A673 (cell line): ENCODE data around the gene GDF7. TPM values are rescaled to one million over a fixed set of nuclear protein-coding genes. Genes with fewer than 3 reads are reported as not detected.

Experiments used
- BruUV-seq: library from RNA; stranded (reverse); fragments of 400-500 nt; replicated peaks from 2 replicates; lab custom pipeline; 2021; lab: Mats Ljungman, UMichigan
- CTCF ChIA-PET: fragments of 300-600 bp; sonication (Branson Sonifier 250); formaldehyde crosslinking; loops from one replicate; lab custom pipeline; 2022; ENCODE audit warnings: antibody characterized with exemption; lab: Charles Lee
- POLR2A ChIA-PET: fragments of 300-600 bp; sonication (Branson Sonifier 250); formaldehyde crosslinking; loops from one replicate; lab custom pipeline; 2022; ENCODE audit warnings: antibody characterized with exemption; ENCODE audit not compliant: low non-redundant PET; lab: Charles Lee
- DNase-seq: peaks from one replicate; pipeline ENCODE4 v3.0.0-alpha.2; 2015; ENCODE audit warnings: low spot score
- H3K27ac ChIP-seq: fragments of 200-600 bp; sonication (generic); 2 replicates; pipeline ENCODE4 v1.5.1; 2016; ENCODE audit warnings: mixed run types, low read depth, mild to moderate bottlenecking, mixed read lengths, antibody characterized with exemption, low read length; ENCODE audit not compliant: poor library complexity, severe bottlenecking
- H3K27me3 ChIP-seq: fragments of 200-600 bp; sonication (generic); replicated peaks from 2 replicates; pipeline ENCODE4 v1.6.1; 2017; ENCODE audit warnings: mixed run types, low read depth, mild to moderate bottlenecking, mixed read lengths, antibody characterized with exemption, low read length; ENCODE audit not compliant: insufficient read depth, poor library complexity
- H3K36me3 ChIP-seq: fragments of 200-600 bp; sonication (generic); 2 replicates; pipeline ENCODE4 v1.6.1; 2016; ENCODE audit warnings: mixed run types, mild to moderate bottlenecking, mixed read lengths, antibody characterized with exemption, low read length; ENCODE audit not compliant: insufficient read depth, poor library complexity, severe bottlenecking
- H3K4me1 ChIP-seq: fragments of 200-600 bp; sonication (generic); 2 replicates; pipeline ENCODE4 v1.6.1; 2017; ENCODE audit warnings: mixed run types, mild to moderate bottlenecking, mixed read lengths, antibody characterized with exemption, low read length; ENCODE audit not compliant: insufficient read depth, poor library complexity, severe bottlenecking
- H3K4me3 ChIP-seq: fragments of 200-600 bp; sonication (generic); 2 replicates; pipeline ENCODE4 v1.5.1; 2016; ENCODE audit warnings: low read depth, mixed run types, mild to moderate bottlenecking, mixed read lengths, low read length; ENCODE audit not compliant: poor library complexity, severe bottlenecking
- H3K9me3 ChIP-seq: fragments of 200-600 bp; sonication (generic); 2 replicates; pipeline ENCODE4 v1.6.1; 2016; ENCODE audit warnings: mixed run types, low read depth, mild to moderate bottlenecking, mixed read lengths, antibody characterized with exemption, low read length; ENCODE audit not compliant: poor library complexity, severe bottlenecking
- EZH2 ChIP-seq: fragments of 200-600 bp; sonication (generic); IDR thresholded peaks from 2 replicates; pipeline ENCODE4 v1.6.1; 2017; ENCODE audit warnings: borderline replicate concordance, low read depth, mild to moderate bottlenecking, mixed read lengths, antibody characterized with exemption, low read length; ENCODE audit not compliant: poor library complexity, severe bottlenecking
- intact Hi-C: fragments of 100-400 bp; cut with micrococcal nuclease; formaldehyde crosslinking; loops from one replicate; pipeline ENCODE4 v1.10.0; 2022; ENCODE audit not compliant: unreplicated experiment
- total RNA-seq: library from RNA; stranded (reverse); gene quantifications from 2 replicates; pipeline ENCODE4 v1.2.3, GENCODE V29; 2021
- TF ChIP-seq, protein P1 (sequence below): fragments of 300-800, 200-600 bp; sonication (generic); conservative IDR thresholded peaks from 2 replicates; pipeline ENCODE4 v1.5.1; 2017; ENCODE audit warnings: low read depth, mild to moderate bottlenecking, antibody characterized with exemption, low read length, moderate library complexity, mixed read lengths

GDF7 gene
- total RNA-seq, 1 experiment from 2014 or later, result not detected

DNA sequence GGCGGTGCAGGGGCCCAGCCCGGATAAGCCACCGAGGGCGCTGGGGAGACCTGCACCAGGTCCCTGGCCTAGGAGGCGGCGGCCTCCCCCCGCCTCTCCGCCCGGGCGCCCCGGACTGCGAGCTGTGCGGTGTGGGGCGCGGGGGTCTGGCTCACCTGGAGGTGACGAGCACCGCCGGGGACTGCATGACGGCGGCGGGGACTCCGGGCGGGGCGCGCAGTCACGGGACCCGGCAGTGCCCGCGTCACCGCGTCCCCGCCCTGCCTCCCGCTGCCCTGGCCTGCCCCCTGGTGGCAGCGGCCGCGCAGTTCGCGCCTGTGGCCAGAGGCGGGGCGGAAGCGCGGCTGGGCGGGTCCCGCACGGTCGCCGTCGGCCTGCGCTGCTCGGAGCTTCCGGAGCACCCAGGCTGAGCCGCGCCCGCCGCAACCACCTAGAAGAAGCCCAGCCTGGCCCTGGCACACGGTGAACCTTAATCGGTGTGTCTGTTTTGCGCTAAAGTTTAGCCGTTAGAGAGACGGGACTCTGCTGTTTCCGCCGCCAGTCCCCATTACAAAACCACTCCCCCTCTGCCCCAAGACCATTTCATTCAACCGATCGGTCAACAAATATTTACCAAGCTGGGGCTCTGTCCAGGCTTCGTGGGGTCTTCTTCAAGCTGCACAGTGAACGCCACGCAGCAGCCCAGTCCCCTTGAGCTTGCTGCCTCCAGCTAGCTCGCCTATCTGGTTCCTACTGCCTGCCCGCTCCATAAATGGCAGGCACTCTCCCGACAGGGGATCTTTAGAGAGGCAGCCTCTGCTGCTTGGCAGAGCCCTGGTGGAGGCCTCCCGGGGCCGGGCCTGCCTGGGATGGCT, 15.8 kb upstream of the GDF7 start, which contains the start of gene HS1BP3:
Gene HS1BP3 (minus strand): TSS at position 222 of the 854 bp plus-strand sequence. CDS start 35 bp downstream, at position 187.
- CTCF ChIA-PET, result interaction anchor here (0.6 to 1.5 kb wide), 10 partner anchors 9 to 307 kb away, joined by 3 to 8 read pairs (median 4); partner anchors contain the start of gene RHOB
- no peak for TF ChIP-seq EZH2
- TF ChIP-seq, protein P1, sequence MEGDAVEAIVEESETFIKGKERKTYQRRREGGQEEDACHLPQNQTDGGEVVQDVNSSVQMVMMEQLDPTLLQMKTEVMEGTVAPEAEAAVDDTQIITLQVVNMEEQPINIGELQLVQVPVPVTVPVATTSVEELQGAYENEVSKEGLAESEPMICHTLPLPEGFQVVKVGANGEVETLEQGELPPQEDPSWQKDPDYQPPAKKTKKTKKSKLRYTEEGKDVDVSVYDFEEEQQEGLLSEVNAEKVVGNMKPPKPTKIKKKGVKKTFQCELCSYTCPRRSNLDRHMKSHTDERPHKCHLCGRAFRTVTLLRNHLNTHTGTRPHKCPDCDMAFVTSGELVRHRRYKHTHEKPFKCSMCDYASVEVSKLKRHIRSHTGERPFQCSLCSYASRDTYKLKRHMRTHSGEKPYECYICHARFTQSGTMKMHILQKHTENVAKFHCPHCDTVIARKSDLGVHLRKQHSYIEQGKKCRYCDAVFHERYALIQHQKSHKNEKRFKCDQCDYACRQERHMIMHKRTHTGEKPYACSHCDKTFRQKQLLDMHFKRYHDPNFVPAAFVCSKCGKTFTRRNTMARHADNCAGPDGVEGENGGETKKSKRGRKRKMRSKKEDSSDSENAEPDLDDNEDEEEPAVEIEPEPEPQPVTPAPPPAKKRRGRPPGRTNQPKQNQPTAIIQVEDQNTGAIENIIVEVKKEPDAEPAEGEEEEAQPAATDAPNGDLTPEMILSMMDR, result peak; percentile 54
- Histone ChIP-seq H3K27me3 (peaks cover 8% of the 10 kb centered on the region), H3K4me1 (no peaks in the 10 kb centered on the region), H3K36me3 (no peaks in the 10 kb centered on the region), H3K4me3 (peak within 1 kb of the TSS; percentile 91), H3K9me3 (no peaks in the 10 kb centered on the region), H3K27ac (peak within 1 kb of the TSS; percentile 76)
- POLR2A ChIA-PET, result no interaction called here
- no TSS peak for BruUV-seq
- peak; percentile 87 for DNase-seq
- intact Hi-C loops, result no loop called here

GRCh38 chr2:20651731-20652099, 15.2 kb upstream of the GDF7 start:
- H3K36me3 ChIP-seq, result no peaks in the 10 kb centered on the region
- DNase-seq, result no peak
- no TSS peak for BruUV-seq
- TF ChIP-seq EZH2, result no peak
- TF ChIP-seq, protein P1, result no peak
- POLR2A ChIA-PET, result no interaction called here
- no peak overlapping the region for H3K27ac ChIP-seq
- H3K4me1 ChIP-seq, result no peaks in the 10 kb centered on the region
- H3K27me3 ChIP-seq, result peaks cover 14% of the 10 kb centered on the region
- intact Hi-C loops, result no loop called here
- H3K9me3 ChIP-seq, result no peaks in the 10 kb centered on the region
- CTCF ChIA-PET, result interaction anchor here (0.6 to 1.3 kb wide), 6 partner anchors 9 to 264 kb away, joined by 3 to 6 read pairs (median 4); partner anchors contain the start of gene RHOB
- H3K4me3 ChIP-seq, result peak overlapping the region; percentile 91

- Histone ChIP-seq H3K9me3 (no peaks in the 10 kb centered on the region), H3K27me3 (peaks cover 18% of the 10 kb centered on the region), H3K4me3 (no peak overlapping the region), H3K27ac (no peak overlapping the region), H3K36me3 (no peaks in the 10 kb centered on the region), H3K4me1 (no peaks in the 10 kb centered on the region)
- TF ChIP-seq EZH2, result no peak
- TF ChIP-seq, protein P1, result no peak
- DNase-seq, result no peak
- BruUV-seq, result no TSS peak
- intact Hi-C loops, result no loop called here
- POLR2A ChIA-PET, result no interaction called here
- CTCF ChIA-PET, result interaction anchor here (0.6 kb wide), 1 partner anchor 11 kb away, joined by 5 read pairs; no protein-coding TSS in a partner anchor
Measured at GRCh38 chr2:20652141-20652540, 14.8 kb upstream of the GDF7 start.
